ENCODE measurements around the gene GRM7. TPM values are rescaled to one million over a fixed set of nuclear protein-coding genes. Genes with fewer than 3 reads are reported as not detected.
"Not testable (repeated sequence)": the region's sequence is repeated elsewhere in the genome, so short reads cannot be mapped to it uniquely, and the experiment has no call there.

Gene GRM7
- total RNA-seq, 2 donors from 2014 or later = not detected

GRCh38 chr3:6921066-6921465 is 60.2 kb downstream of the GRM7 start:
- Mint-ChIP-seq H3K27me3 (no peaks in the 10 kb centered on the region), H3K4me3 (no peak overlapping the region), H3K36me3 (ENCODE audit: low read depth) (no peaks in the 10 kb centered on the region), H3K9me3 (peaks cover 5% of the 10 kb centered on the region), H3K27ac (no peak overlapping the region), H3K4me1 (no peaks in the 10 kb centered on the region)
- ATAC-seq (replicated peaks) = no peak

GRCh38 chr3:6921876-6922275 is 61.0 kb downstream of the GRM7 start:
- H3K27ac Mint-ChIP-seq = no peak overlapping the region
- ATAC-seq (replicated peaks) = no peak
- H3K4me1 Mint-ChIP-seq = no peaks in the 10 kb centered on the region

GRCh38 chr3:6928064-6928463 is 67.1 kb downstream of the GRM7 start:
- H3K36me3 Mint-ChIP-seq (ENCODE audit: low read depth) = no peaks in the 10 kb centered on the region
- no peaks in the 10 kb centered on the region for H3K27me3 Mint-ChIP-seq
- no peaks in the 10 kb centered on the region for H3K4me1 Mint-ChIP-seq
- H3K9me3 Mint-ChIP-seq = no peaks in the 10 kb centered on the region
- ATAC-seq (replicated peaks) = no peak
- no peak overlapping the region for H3K4me3 Mint-ChIP-seq
- no peak overlapping the region for H3K27ac Mint-ChIP-seq

More at GRCh38 chr3:6921876-6922275, 61.0 kb downstream of the GRM7 start:
- Mint-ChIP-seq H3K36me3 (ENCODE audit: low read depth) (no peaks in the 10 kb centered on the region), H3K9me3 (peaks cover 5% of the 10 kb centered on the region), H3K4me3 (no peak overlapping the region), H3K27me3 (no peaks in the 10 kb centered on the region)

GRCh38 chr3:6929918-6930317 is 69.0 kb downstream of the GRM7 start:
- Mint-ChIP-seq H3K27me3 (no peaks in the 10 kb centered on the region), H3K9me3 (peaks cover 5% of the 10 kb centered on the region), H3K27ac (no peak overlapping the region)

GRCh38 chr3:6935418-6935817 is 74.5 kb downstream of the GRM7 start:
- not testable (repeated sequence) for H3K4me3 Mint-ChIP-seq; ATAC-seq (replicated peaks); H3K4me1 Mint-ChIP-seq; H3K36me3 Mint-ChIP-seq (ENCODE audit: low read depth); H3K27me3 Mint-ChIP-seq; H3K27ac Mint-ChIP-seq
- peaks cover 10% of the 10 kb centered on the region for H3K9me3 Mint-ChIP-seq

More at GRCh38 chr3:6929918-6930317, 69.0 kb downstream of the GRM7 start:
- Mint-ChIP-seq H3K36me3 (ENCODE audit: low read depth) (no peaks in the 10 kb centered on the region), H3K4me1 (no peaks in the 10 kb centered on the region), H3K4me3 (no peak overlapping the region)
- ATAC-seq (replicated peaks) = no peak

- no peaks in the 10 kb centered on the region for H3K4me1 Mint-ChIP-seq
- no peak for ATAC-seq (replicated peaks)
- H3K27me3 Mint-ChIP-seq = no peaks in the 10 kb centered on the region
- no peak overlapping the region for H3K4me3 Mint-ChIP-seq
- H3K36me3 Mint-ChIP-seq (ENCODE audit: low read depth) = no peaks in the 10 kb centered on the region
- H3K9me3 Mint-ChIP-seq = peaks cover 10% of the 10 kb centered on the region
- no peak overlapping the region for H3K27ac Mint-ChIP-seq
Measured at GRCh38 chr3:6935970-6936369, 75.1 kb downstream of the GRM7 start.

- Mint-ChIP-seq H3K4me1 (no peaks in the 10 kb centered on the region), H3K27me3 (no peaks in the 10 kb centered on the region), H3K9me3 (peaks cover 12% of the 10 kb centered on the region), H3K36me3 (ENCODE audit: low read depth) (no peaks in the 10 kb centered on the region), H3K27ac (no peak overlapping the region), H3K4me3 (no peak overlapping the region)
- ATAC-seq (replicated peaks) = no peak
Measured at GRCh38 chr3:6962801-6963200, 101.9 kb downstream of the GRM7 start.

- H3K4me1 Mint-ChIP-seq = no peaks in the 10 kb centered on the region
- H3K36me3 Mint-ChIP-seq (ENCODE audit: low read depth) = no peaks in the 10 kb centered on the region
- no peak overlapping the region for H3K4me3 Mint-ChIP-seq
- no peak overlapping the region for H3K27ac Mint-ChIP-seq
- ATAC-seq (replicated peaks) = no peak
- peaks cover 6% of the 10 kb centered on the region for H3K9me3 Mint-ChIP-seq
- no peaks in the 10 kb centered on the region for H3K27me3 Mint-ChIP-seq
Measured at GRCh38 chr3:6965881-6966280, 105.0 kb downstream of the GRM7 start.

- ATAC-seq (replicated peaks) = no peak
- Mint-ChIP-seq H3K27ac (no peak overlapping the region), H3K9me3 (peaks cover under 1% of the 10 kb centered on the region), H3K4me3 (no peak overlapping the region), H3K27me3 (no peaks in the 10 kb centered on the region), H3K36me3 (ENCODE audit: low read depth) (no peaks in the 10 kb centered on the region), H3K4me1 (no peaks in the 10 kb centered on the region)
Measured at GRCh38 chr3:6971933-6972332, 111.0 kb downstream of the GRM7 start.

- H3K4me1 Mint-ChIP-seq = no peaks in the 10 kb centered on the region
- H3K4me3 Mint-ChIP-seq = no peak overlapping the region
- H3K9me3 Mint-ChIP-seq = peaks cover 12% of the 10 kb centered on the region
- no peaks in the 10 kb centered on the region for H3K27me3 Mint-ChIP-seq
- no peak for ATAC-seq (replicated peaks)
- H3K36me3 Mint-ChIP-seq (ENCODE audit: low read depth) = no peaks in the 10 kb centered on the region
- no peak overlapping the region for H3K27ac Mint-ChIP-seq
Measured at GRCh38 chr3:6985848-6986247, 124.9 kb downstream of the GRM7 start.

GRCh38 chr3:6989608-6990291 is 128.8 kb downstream of the GRM7 start:
- no peak overlapping the region for H3K4me3 Mint-ChIP-seq

GRCh38 chr3:6994081-6994668 is 133.3 kb downstream of the GRM7 start:
- Mint-ChIP-seq H3K36me3 (ENCODE audit: low read depth) (no peaks in the 10 kb centered on the region), H3K27ac (no peak overlapping the region), H3K4me3 (no peak overlapping the region), H3K9me3 (peaks cover 12% of the 10 kb centered on the region), H3K4me1 (no peaks in the 10 kb centered on the region), H3K27me3 (no peaks in the 10 kb centered on the region)
- ATAC-seq (replicated peaks) = no peak

More at GRCh38 chr3:6989608-6990291, 128.8 kb downstream of the GRM7 start:
- Mint-ChIP-seq H3K9me3 (peaks cover 22% of the 10 kb centered on the region), H3K4me1 (no peaks in the 10 kb centered on the region), H3K36me3 (ENCODE audit: low read depth) (no peaks in the 10 kb centered on the region), H3K27ac (no peak overlapping the region), H3K27me3 (no peaks in the 10 kb centered on the region)
- ATAC-seq (replicated peaks) = no peak

GRCh38 chr3:7000501-7000900 is 139.6 kb downstream of the GRM7 start:
- Mint-ChIP-seq H3K9me3 (peaks cover 14% of the 10 kb centered on the region), H3K4me3 (no peak overlapping the region), H3K4me1 (no peaks in the 10 kb centered on the region), H3K36me3 (ENCODE audit: low read depth) (no peaks in the 10 kb centered on the region), H3K27ac (no peak overlapping the region), H3K27me3 (no peaks in the 10 kb centered on the region)
- no peak for ATAC-seq (replicated peaks)

GRCh38 chr3:7001370-7001769 is 140.5 kb downstream of the GRM7 start:
- Mint-ChIP-seq H3K27ac (no peak overlapping the region), H3K27me3 (no peaks in the 10 kb centered on the region), H3K4me1 (no peaks in the 10 kb centered on the region), H3K9me3 (peaks cover 14% of the 10 kb centered on the region), H3K4me3 (no peak overlapping the region), H3K36me3 (ENCODE audit: low read depth) (no peaks in the 10 kb centered on the region)
- no peak for ATAC-seq (replicated peaks)

GRCh38 chr3:7015683-7016440 is 154.9 kb downstream of the GRM7 start:
- Mint-ChIP-seq H3K4me1 (no peaks in the 10 kb centered on the region), H3K4me3 (no peak overlapping the region)

More at GRCh38 chr3:7015683-7016440, 154.9 kb downstream of the GRM7 start:
- Mint-ChIP-seq H3K27me3 (no peaks in the 10 kb centered on the region), H3K9me3 (peaks cover 3% of the 10 kb centered on the region), H3K27ac (no peak overlapping the region), H3K36me3 (ENCODE audit: low read depth) (no peaks in the 10 kb centered on the region)
- no peak for ATAC-seq (replicated peaks)

Measured in activated T-helper 17 cell treated with anti-CD3 and anti-CD28 coated beads, Interleukin-2, amount 50 U/mL, for 72 hours (primary cell).